ENCODE measurements around the gene KLHL1. TPM values are rescaled to one million over a fixed set of nuclear protein-coding genes. Genes with fewer than 3 reads are reported as not detected.

Gene KLHL1
- total RNA-seq, 4 donors from 2014 or later = not detected

DNA sequence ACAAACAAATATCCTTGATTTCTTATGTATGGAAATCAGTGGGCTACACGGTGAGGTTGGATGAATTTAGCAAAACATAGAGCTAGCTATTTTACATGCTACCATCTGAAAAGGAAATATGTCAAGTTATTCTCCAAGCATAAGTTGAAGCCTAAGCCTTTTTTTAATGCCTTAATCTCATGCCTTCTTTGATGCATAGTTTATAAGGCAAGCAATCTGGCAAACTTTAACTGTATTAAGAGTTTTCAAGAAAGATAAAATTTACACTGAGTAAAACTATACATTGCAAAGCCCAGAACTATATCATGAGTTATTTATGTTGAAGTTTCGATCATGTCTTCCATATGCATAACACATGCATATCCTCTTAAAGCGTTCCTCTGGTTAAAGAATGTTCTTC, 85.6 kb downstream of the KLHL1 start:
- Histone ChIP-seq H3K9me3 (no peaks in the 10 kb centered on the region), H3K27me3 (no peaks in the 10 kb centered on the region), H3K4me1 (no peaks in the 10 kb centered on the region), H3K36me3 (no peaks in the 10 kb centered on the region), H3K27ac (no peak overlapping the region), H3K4me3 (no peak overlapping the region)
- intact Hi-C loops (cut with DNase I) = no loop called here
- DNase-seq = no peak
- TF ChIP-seq, protein P1, sequence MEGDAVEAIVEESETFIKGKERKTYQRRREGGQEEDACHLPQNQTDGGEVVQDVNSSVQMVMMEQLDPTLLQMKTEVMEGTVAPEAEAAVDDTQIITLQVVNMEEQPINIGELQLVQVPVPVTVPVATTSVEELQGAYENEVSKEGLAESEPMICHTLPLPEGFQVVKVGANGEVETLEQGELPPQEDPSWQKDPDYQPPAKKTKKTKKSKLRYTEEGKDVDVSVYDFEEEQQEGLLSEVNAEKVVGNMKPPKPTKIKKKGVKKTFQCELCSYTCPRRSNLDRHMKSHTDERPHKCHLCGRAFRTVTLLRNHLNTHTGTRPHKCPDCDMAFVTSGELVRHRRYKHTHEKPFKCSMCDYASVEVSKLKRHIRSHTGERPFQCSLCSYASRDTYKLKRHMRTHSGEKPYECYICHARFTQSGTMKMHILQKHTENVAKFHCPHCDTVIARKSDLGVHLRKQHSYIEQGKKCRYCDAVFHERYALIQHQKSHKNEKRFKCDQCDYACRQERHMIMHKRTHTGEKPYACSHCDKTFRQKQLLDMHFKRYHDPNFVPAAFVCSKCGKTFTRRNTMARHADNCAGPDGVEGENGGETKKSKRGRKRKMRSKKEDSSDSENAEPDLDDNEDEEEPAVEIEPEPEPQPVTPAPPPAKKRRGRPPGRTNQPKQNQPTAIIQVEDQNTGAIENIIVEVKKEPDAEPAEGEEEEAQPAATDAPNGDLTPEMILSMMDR (IDR thresholded peaks at IDR 0.05) = no peak
- TF ChIP-seq POLR2A (IDR thresholded peaks at IDR 0.05) = no peak
- 59 to 69% methylated on average over 3 of the region's 3 CpGs for WGBS, 2 donors

DNA sequence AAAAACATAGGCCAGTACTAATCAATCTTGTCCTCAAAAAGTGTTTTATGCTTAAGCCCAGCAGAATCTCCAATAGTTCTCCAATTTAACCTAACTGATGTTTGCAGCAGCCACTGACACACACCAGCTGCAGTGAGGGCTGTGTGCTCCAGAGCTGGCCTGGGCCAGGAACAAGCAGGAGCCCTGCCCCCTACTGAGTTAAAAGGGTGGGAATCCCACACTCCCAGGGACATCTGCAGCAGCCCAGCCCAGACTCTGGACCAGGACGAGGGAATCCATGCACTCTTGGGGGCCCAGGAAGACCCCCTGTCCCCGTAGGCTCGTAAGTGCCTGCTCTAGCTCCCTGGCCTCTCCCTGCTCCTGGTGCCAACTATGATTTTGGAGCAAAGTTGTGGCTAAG, 92.1 kb downstream of the KLHL1 start:
- WGBS, 2 donors = 0 to 40% methylated on average over 1 of the region's 3 CpGs
- H3K27ac ChIP-seq = no peak overlapping the region
- TF ChIP-seq, protein P1 (IDR thresholded peaks at IDR 0.05) = no peak
- TF ChIP-seq POLR2A (IDR thresholded peaks at IDR 0.05) = no peak
- H3K4me3 ChIP-seq = no peak overlapping the region
- H3K27me3 ChIP-seq = no peaks in the 10 kb centered on the region
- no peaks in the 10 kb centered on the region for H3K36me3 ChIP-seq
- no peak for DNase-seq
- peaks cover 0 to 13% (median 0%) of the 10 kb centered on the region in 3 donors for H3K9me3 ChIP-seq
- H3K4me1 ChIP-seq = no peaks in the 10 kb centered on the region
- intact Hi-C loops (cut with DNase I) = no loop called here

DNA sequence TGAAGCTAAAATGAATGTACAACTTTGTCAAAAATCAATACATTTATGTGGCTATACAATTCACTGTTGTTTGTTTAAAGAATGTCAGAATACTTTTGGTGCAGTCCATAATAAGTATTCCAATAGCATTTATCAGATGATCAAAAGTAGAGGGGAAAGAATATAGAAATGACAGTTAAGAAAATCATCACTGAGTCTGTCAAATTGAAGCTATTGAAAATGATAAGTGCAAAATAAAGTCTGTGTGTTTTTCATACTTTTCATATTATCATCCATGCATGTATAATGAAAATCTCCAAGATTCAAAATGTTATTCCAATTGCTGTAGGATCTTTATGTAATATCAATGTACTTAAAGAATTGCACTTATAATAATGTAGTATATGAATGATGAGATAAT, 93.9 kb downstream of the KLHL1 start:
- Histone ChIP-seq H3K9me3 (peaks cover 0 to 13% (median 0%) of the 10 kb centered on the region in 3 donors), H3K36me3 (no peaks in the 10 kb centered on the region), H3K27me3 (no peaks in the 10 kb centered on the region), H3K27ac (no peak overlapping the region), H3K4me3 (no peak overlapping the region), H3K4me1 (no peaks in the 10 kb centered on the region)
- no peak for DNase-seq
- intact Hi-C loops (cut with DNase I) = no loop called here
- TF ChIP-seq, protein P1 (IDR thresholded peaks at IDR 0.05) = no peak
- no peak for TF ChIP-seq POLR2A (IDR thresholded peaks at IDR 0.05)

DNA sequence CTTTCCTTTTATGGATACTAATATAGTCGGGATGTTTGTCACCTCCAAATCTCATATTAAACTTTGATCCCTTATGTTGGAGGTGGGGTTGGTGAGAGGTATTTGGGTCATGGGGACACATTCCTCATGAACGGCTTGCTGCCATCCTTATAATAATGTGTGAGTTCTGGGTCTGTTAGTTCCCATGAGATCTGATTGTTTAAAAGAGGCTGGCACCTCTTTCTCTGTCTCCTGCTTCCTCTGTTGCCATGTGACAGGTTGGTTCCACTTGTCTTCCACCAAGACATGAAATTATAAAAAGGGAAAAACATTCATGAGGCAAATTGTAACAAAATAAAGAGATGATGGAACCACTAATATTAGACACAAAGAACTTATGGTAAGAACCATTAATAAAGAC, 108.4 kb downstream of the KLHL1 start:
- DNase-seq = no peak
- Histone ChIP-seq H3K9me3 (peaks cover 0 to 5% (median 4%) of the 10 kb centered on the region in 3 donors), H3K4me1 (no peaks in the 10 kb centered on the region), H3K36me3 (no peaks in the 10 kb centered on the region), H3K27ac (no peak overlapping the region), H3K4me3 (no peak overlapping the region), H3K27me3 (no peaks in the 10 kb centered on the region)
- 65 to 68% methylated on average over 2 of the region's 2 CpGs for WGBS, 2 donors
- intact Hi-C loops (cut with DNase I) = no loop called here
- TF ChIP-seq POLR2A (IDR thresholded peaks at IDR 0.05) = no peak

DNA sequence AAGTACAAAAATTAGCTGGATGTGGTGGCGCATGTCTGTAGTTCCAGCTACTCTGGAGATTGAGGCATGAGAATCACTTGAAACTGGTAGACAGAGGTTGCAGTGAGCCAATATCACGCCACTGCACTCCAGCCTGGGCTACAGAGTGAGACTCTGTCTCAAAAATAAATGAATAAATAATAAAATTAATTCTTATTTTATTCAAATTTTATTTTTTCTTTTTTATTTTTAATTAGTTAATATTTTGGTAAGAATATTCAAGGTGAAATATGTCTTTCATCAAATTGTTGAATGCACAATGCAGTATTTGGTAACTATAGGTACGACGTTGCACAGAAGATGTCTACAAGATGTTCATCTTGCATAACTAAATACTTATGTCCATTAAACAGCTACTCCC, 111.2 kb downstream of the KLHL1 start:
- H3K9me3 ChIP-seq = peaks cover 0 to 10% (median 4%) of the 10 kb centered on the region in 3 donors
- WGBS, 2 donors = 76 to 83% methylated on average over 4 of the region's 4 CpGs
- H3K4me1 ChIP-seq = no peaks in the 10 kb centered on the region
- DNase-seq = no peak
- intact Hi-C loops (cut with DNase I) = no loop called here
- H3K36me3 ChIP-seq = no peaks in the 10 kb centered on the region
- TF ChIP-seq, protein P1 (IDR thresholded peaks at IDR 0.05) = no peak
- no peak for TF ChIP-seq POLR2A (IDR thresholded peaks at IDR 0.05)
- no peaks in the 10 kb centered on the region for H3K27me3 ChIP-seq
- H3K4me3 ChIP-seq = no peak overlapping the region
- no peak overlapping the region for H3K27ac ChIP-seq

DNA sequence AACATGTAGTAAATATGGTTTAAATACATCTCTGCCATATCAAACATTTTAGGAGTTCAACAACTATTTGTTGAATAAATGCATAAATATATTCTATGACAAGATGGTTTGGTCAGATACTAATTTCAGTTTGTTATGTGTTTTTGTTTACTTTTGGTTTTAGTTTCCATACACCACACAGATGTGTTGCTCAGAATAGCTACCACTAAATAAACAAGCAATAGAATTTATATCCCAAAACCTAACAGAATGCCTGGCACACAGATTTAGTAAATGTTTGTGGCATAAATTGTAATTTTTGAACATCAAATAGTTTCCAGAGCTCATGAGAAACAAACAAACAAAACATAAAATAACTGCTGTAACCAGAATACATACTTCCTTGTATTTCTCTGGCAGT, 127.5 kb downstream of the KLHL1 start:
- intact Hi-C loops (cut with DNase I) = no loop called here
- Histone ChIP-seq H3K4me1 (no peaks in the 10 kb centered on the region), H3K27ac (no peak overlapping the region), H3K9me3 (peaks cover 0 to 10% (median 0%) of the 10 kb centered on the region in 3 donors), H3K27me3 (no peaks in the 10 kb centered on the region), H3K36me3 (no peaks in the 10 kb centered on the region), H3K4me3 (no peak overlapping the region)
- no peak for TF ChIP-seq POLR2A (IDR thresholded peaks at IDR 0.05)
- TF ChIP-seq, protein P1 (IDR thresholded peaks at IDR 0.05) = no peak
- no peak for DNase-seq
